ENCODE data around the gene KIAA1328.

DNA sequence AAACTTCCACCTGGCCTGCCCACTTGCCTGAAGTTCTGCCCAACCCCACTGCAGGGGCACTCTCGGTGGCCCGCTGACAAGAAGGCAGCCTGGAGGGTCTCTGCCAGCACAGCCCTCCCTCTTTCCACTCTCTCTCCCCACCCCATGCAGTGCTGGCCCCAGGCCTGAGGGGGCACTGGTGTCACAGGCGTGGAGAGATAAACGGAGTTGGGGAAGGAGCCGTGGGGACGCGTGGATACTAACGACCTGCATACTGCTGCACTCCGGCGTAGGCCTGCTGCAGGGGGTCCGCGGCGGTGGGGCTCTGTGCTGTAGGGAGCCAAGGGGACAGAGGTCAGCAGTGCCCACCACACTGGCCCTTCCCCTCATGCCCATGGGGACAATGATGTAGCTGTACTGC is 437.4 kb downstream of the KIAA1328 start:
- TF ChIP-seq, protein P1, sequence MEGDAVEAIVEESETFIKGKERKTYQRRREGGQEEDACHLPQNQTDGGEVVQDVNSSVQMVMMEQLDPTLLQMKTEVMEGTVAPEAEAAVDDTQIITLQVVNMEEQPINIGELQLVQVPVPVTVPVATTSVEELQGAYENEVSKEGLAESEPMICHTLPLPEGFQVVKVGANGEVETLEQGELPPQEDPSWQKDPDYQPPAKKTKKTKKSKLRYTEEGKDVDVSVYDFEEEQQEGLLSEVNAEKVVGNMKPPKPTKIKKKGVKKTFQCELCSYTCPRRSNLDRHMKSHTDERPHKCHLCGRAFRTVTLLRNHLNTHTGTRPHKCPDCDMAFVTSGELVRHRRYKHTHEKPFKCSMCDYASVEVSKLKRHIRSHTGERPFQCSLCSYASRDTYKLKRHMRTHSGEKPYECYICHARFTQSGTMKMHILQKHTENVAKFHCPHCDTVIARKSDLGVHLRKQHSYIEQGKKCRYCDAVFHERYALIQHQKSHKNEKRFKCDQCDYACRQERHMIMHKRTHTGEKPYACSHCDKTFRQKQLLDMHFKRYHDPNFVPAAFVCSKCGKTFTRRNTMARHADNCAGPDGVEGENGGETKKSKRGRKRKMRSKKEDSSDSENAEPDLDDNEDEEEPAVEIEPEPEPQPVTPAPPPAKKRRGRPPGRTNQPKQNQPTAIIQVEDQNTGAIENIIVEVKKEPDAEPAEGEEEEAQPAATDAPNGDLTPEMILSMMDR (IDR thresholded peaks at IDR 0.05) = no peak
- TF ChIP-seq POLR2A (IDR thresholded peaks at IDR 0.05) (no peak), EP300 (IDR thresholded peaks at IDR 0.05) (no peak)

All from tibial nerve (tissue), 4 donors.